ENCODE data around the gene SHISA5.
A peak's percentile ranks its signal among the peaks of the same experiment; 100 is the strongest.
"Not testable (repeated sequence)": the region's sequence is repeated elsewhere in the genome, so short reads cannot be mapped to it uniquely, and the experiment has no call there.

SHISA5 gene

GRCh38 chr3:48477959-48478520 is 25.9 kb downstream of the SHISA5 start:
- no peak for DNase-seq (ENCODE audit: low spot score)

GRCh38 chr3:48476426-48477053 is 27.4 kb downstream of the SHISA5 start:
- DNase-seq (ENCODE audit: low spot score) = no peak

GRCh38 chr3:48475188-48475587 is 28.8 kb downstream of the SHISA5 start:
- no peak for DNase-seq (ENCODE audit: low spot score)

DNA sequence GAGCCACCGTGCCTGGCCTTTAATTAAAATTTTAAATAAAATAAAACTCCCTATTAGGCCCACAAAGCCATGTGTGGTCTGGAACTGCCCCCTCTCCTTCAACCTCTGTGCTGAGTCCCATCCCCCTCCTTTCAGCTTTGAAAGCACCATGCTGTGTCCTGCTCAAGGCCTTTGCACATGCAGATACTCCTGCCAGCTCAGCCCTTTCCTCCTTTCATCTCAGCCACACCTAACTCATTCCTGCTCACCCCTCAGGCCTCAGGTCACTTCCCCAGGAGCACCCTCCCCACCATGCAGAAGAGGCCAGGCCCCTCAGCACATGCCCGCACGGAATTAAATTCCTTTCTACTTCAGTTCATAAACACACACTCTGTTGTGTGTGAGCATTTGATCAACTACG is 29.4 kb downstream of the SHISA5 start:
- DNase-seq (ENCODE audit: low spot score) = no peak

DNA sequence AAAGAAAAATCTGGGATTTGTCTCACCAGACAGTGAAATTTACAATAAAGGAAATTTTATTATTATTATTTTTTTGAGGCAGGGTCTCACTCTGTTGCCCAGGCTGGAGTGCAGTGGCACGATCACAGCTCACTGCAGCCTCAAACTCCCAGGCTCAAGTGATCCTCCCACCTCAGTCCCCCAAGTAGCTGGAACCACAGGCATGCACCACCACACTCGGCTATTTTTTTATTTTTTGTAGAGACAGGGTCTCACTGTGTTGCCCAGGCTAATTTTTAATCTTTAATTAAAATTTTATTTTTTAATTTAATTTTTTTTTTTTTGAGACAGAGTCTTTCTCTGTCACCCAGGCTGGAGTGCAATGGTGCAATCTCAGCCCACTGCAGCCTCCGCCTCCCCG is 29.9 kb downstream of the SHISA5 start:
- not testable (repeated sequence) for DNase-seq (ENCODE audit: low spot score)

DNA sequence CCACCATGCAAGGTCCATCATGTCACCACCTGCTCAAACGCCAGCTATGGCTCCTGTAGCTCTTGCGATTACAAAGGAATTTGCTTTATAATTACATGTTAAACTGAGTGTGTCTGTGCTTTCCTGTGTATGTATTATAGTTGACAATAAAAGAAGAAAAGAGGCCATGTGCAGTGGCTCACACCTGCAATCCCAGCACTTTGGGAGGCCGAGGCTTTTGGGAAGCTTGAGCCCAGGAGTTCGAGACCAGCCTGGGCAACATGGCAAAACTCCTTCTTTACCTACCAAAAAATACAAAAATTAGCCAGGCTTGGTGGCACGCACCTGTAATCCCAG is 30.4 kb downstream of the SHISA5 start:
- DNase-seq (ENCODE audit: low spot score) = no peak

- DNase-seq (ENCODE audit: low spot score) = peak; percentile 94
These were observed 30.9 kb downstream of the SHISA5 start for GRCh38 chr3:48472923-48473616.

DNA sequence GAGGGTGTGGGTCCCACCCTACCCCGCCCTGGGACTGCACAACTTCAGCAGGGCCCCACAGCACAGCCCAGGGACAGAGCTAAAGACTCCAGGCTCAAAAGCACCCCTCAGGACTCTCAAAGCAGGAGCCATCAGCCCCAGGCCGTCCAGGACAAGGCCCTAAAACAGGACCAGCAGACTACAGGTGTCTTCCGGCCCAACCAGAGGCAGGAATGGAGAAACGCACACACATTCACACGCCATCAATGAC is 31.4 kb downstream of the SHISA5 start:
- no peak for DNase-seq (ENCODE audit: low spot score)

GRCh38 chr3:48470286-48470685 is 33.7 kb downstream of the SHISA5 start:
- no peak for DNase-seq (ENCODE audit: low spot score)

- DNase-seq (ENCODE audit: low spot score) = no peak
These were observed 34.7 kb downstream of the SHISA5 start for GRCh38 chr3:48469046-48469915.

DNA sequence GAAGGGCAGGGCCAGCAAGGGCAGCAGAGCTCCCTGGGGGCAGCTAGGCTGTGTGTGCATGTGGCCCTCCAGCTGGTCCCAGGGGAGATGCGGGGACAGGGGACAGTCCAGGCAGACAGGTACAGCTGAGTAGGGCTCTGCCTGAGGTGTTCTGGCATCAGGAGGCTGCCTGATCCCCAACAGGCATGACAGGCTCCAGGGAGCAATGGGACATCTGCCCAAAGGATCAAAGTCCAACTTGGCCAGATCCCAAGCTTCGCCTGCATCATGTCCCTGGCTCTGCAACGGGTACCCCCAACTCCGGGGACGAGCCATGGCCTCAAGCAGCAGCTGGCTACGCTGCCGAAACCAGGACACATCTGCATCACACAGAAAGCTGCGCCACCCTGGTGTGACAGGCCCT is 35.6 kb downstream of the SHISA5 start:
- DNase-seq (ENCODE audit: low spot score) = peak; percentile 31

DNA sequence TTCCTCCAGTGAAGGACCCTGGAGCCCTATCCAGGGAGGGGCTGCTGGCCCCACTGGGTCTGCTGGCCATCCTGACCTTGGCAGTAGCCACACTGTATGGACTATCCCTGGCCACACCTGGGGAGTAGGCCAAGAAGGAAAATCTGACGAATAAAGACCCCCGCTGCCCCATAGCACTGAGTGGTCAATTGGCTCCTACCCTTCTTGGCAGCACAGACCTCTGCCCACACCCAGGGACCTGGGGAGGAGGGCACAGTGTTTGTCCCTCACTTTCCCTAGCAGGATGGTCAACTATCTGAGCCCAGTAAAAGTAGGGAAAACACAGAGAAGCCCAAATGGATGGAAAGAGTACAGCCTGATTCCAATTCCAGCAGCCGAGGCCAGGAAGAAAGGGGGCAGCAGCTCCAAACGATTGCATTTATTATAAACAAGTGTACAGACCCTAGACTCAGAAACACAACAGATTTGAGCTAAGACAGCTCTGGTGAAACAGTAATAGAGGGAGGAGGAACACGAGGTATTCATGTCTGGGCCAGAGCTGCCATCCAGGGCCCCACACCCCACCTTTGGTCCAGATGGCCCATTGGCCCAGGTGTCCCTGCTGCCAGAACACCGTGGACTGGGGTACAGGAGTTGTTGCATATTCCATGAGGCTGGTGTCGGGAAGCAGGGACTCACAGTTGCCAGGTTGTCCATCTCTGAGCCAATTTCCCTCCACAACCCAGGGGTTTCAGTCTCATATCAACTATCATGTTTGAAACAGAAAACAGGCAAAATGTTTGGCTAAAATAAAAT is 36.3 kb downstream of the SHISA5 start:
- DNase-seq (ENCODE audit: low spot score) = peak; percentile 87

- no peak for DNase-seq (ENCODE audit: low spot score)
These were observed 36.9 kb downstream of the SHISA5 start for GRCh38 chr3:48467110-48467454.

- no peak for DNase-seq (ENCODE audit: low spot score)
These were observed 37.4 kb downstream of the SHISA5 start for GRCh38 chr3:48466386-48467109.

GRCh38 chr3:48465531-48466378 is 38.2 kb downstream of the SHISA5 start:
- peak; percentile 99 for DNase-seq (ENCODE audit: low spot score)

DNA sequence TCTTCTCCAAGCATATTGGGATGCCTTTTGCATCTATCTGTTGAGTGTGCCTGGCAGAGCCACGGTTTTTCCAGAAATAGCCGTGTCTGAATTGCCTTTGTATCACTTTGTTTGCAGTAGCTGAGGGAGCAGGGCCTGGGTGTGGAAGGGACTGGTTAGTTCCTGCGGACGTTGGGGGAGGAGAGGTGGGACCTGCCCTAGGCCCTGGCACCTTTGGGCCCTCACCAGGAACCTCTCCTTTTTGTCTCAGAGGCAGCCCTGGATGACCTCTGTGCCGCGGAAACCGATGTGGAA is 38.8 kb downstream of the SHISA5 start:
- no peak for DNase-seq (ENCODE audit: low spot score)

- DNase-seq (ENCODE audit: low spot score) = no peak
These were observed 39.2 kb downstream of the SHISA5 start for GRCh38 chr3:48464713-48465221.

DNA sequence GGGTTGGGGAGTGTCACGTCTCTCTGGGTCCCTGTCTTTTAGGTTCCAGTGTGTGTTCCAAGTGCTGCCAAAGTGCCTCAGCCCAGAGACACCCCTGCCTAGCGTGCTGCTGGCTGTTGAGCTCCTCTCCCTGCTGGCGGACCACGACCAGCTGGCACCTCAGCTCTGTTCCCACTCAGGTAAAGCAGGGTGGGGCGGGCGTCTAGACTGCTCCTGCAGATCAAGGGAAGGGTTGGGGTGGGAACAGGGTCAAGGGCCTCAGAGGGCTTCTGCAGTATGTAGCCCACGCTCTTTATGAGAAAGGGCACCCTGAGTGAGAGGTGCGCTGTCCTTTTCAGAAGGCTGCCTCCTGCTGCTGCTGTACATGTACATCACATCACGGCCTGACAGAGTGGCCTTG is 40.3 kb downstream of the SHISA5 start:
- no peak for DNase-seq (ENCODE audit: low spot score)

- not testable (repeated sequence) for DNase-seq (ENCODE audit: low spot score)
These were observed 42.2 kb downstream of the SHISA5 start for GRCh38 chr3:48461767-48462166.

GRCh38 chr3:48460517-48460902 is 43.5 kb downstream of the SHISA5 start:
- DNase-seq (ENCODE audit: low spot score) = no peak

Measured in cerebellar cortex (tissue), 1 donor.